Measurements from ENCODE around the gene IL13.

GRCh38 chr5:132662925-132663770 is 5.2 kb downstream of the IL13 start:
- TF ChIP-seq CTCF (conservative IDR thresholded peaks at IDR 0.05; ENCODE audit: low read depth, low read length) (no peak), EZH2 (IDR thresholded peaks at IDR 0.05; ENCODE audit: borderline replicate concordance, low read depth, low read length, poor library complexity, severe bottlenecking) (no peak)
